Panc1 (cell line): ENCODE measurements around the gene TBX20.

Experiments used
- CTCF ChIP-seq: fragments of 450-650 bp; IDR thresholded peaks from 2 replicates; pipeline ENCODE4 v1.5.1; 2017; ENCODE audit warnings: mild to moderate bottlenecking
- POLR2AphosphoS5 ChIP-seq: IDR thresholded peaks from 2 replicates; pipeline ENCODE4 v1.6.1; 2012; ENCODE audit warnings: mild to moderate bottlenecking, low read depth, low read length, moderate library complexity
- REST ChIP-seq, 2 experiments: IDR thresholded peaks; 2 replicates each; pipeline ENCODE4 v1.6.1; 2011 to 2012; ENCODE audit warnings: low read depth in 2 of 2, control low read depth in 1 of 2, low read length in 1 of 2, mild to moderate bottlenecking in 1 of 2, moderate library complexity in 1 of 2; ENCODE audit not compliant: insufficient read depth in 1 of 2

GRCh38 chr7:35286986-35287385 is 33.1 kb upstream of the TBX20 start:
- TF ChIP-seq CTCF (no peak), REST (IDR thresholded peaks at IDR 0.05; ENCODE audit: insufficient read depth in 1 of 2, low read depth in 2 of 2, low read length in 1 of 2) (no peak), POLR2AphosphoS5 (no peak)
